ENCODE results near the gene OR4F6. TPM values are rescaled to one million over a fixed set of nuclear protein-coding genes. Genes with fewer than 3 reads are reported as not detected.

OR4F6 gene
- total RNA-seq, 1 experiment from 2014 or later: not detected

GRCh38 chr15:101773496-101774100 is 29.7 kb upstream of the OR4F6 start:
- no peak overlapping the region for H3K4me3 Mint-ChIP-seq

More at GRCh38 chr15:101773496-101774100, 29.7 kb upstream of the OR4F6 start:
- Histone ChIP-seq H3K4me2 (ENCODE audit: insufficient read depth, insufficient read length, low read length) (no peak overlapping the region), H2AK5ac (ENCODE audit: insufficient read length, low read length) (no peak overlapping the region), H3K9me3 (ENCODE audit: control insufficient read depth, low read depth, low read length) (no peaks in the 10 kb centered on the region), H4K91ac (ENCODE audit: insufficient read length, low read depth, low read length) (no peak overlapping the region), H4K20me1 (ENCODE audit: control insufficient read depth, insufficient read depth, insufficient read length) (no peaks in the 10 kb centered on the region), H3K27me3 (ENCODE audit: insufficient read depth, low read length) (peaks cover 2% of the 10 kb centered on the region; the same call in 1 of the 2 replicates), H3K9ac (ENCODE audit: extremely low read depth, insufficient read length, low read length) (no peak overlapping the region), H2AFZ (ENCODE audit: low read length) (no peak overlapping the region), H2BK15ac (ENCODE audit: low read depth, low read length) (no peak overlapping the region), H3K23ac (ENCODE audit: insufficient read length, low read depth, low read length) (no peak overlapping the region), H3K79me2 (ENCODE audit: insufficient read depth, low read length) (no peaks in the 10 kb centered on the region; the same call in 1 of the 2 replicates), H2BK12ac (ENCODE audit: insufficient read length, low read depth, low read length) (no peak overlapping the region), H3K23me2 (ENCODE audit: insufficient read length, low read depth, low read length, poor library complexity, severe bottlenecking) (no peaks in the 10 kb centered on the region), H4K5ac (ENCODE audit: insufficient read length, low read depth, low read length) (no peak overlapping the region), H2BK20ac (ENCODE audit: low read depth, low read length, poor library complexity, severe bottlenecking) (no peak overlapping the region), H3K56ac (ENCODE audit: insufficient read length, low read depth, low read length) (no peak overlapping the region), H3K4me1 (ENCODE audit: insufficient read depth, low read length) (no peaks in the 10 kb centered on the region), H4K8ac (replicated peaks; ENCODE audit: insufficient read length, low read depth, low read length) (no peak overlapping the region), H3K79me1 (ENCODE audit: insufficient read depth, low read depth, low read length, poor library complexity, severe bottlenecking) (no peaks in the 10 kb centered on the region), H2BK120ac (ENCODE audit: low read depth, low read length, poor library complexity, severe bottlenecking) (no peak overlapping the region), H3K14ac (ENCODE audit: insufficient read depth, low read length) (no peak overlapping the region), H3K18ac (ENCODE audit: insufficient read length, low read depth, low read length) (no peak overlapping the region), H3K27ac (ENCODE audit: insufficient read length, low read depth, low read length) (no peak overlapping the region), H3K4ac (ENCODE audit: low read depth, low read length) (no peak overlapping the region), H2BK5ac (ENCODE audit: insufficient read length, low read length) (no peak overlapping the region), H3T11ph (ENCODE audit: low read length) (no peak overlapping the region)
- no CpG with 5 or more reads among the region's 7 CpGs for WGBS (ENCODE audit: extremely low coverage, insufficient read length, low lambda C conversion rate)
- Mint-ChIP-seq H3K27me3 (ENCODE audit: low read depth) (peaks cover 15% of the 10 kb centered on the region), H3K36me3 (ENCODE audit: insufficient read depth in 1 of 3, low read depth in 3 of 3) (no peaks in the 10 kb centered on the region), H3K9me3 (peaks cover 0 to 3% of the 10 kb centered on the region in 2 experiments; a peak in 2 of 5 replicates), H3K27ac (no peak overlapping the region), H3K4me1 (peaks cover 0 to 2% of the 10 kb centered on the region in 2 experiments; a peak in 1 of 4 replicates)
- peak; percentile 75 for DNase-seq
- TF ChIP-seq, protein P1, sequence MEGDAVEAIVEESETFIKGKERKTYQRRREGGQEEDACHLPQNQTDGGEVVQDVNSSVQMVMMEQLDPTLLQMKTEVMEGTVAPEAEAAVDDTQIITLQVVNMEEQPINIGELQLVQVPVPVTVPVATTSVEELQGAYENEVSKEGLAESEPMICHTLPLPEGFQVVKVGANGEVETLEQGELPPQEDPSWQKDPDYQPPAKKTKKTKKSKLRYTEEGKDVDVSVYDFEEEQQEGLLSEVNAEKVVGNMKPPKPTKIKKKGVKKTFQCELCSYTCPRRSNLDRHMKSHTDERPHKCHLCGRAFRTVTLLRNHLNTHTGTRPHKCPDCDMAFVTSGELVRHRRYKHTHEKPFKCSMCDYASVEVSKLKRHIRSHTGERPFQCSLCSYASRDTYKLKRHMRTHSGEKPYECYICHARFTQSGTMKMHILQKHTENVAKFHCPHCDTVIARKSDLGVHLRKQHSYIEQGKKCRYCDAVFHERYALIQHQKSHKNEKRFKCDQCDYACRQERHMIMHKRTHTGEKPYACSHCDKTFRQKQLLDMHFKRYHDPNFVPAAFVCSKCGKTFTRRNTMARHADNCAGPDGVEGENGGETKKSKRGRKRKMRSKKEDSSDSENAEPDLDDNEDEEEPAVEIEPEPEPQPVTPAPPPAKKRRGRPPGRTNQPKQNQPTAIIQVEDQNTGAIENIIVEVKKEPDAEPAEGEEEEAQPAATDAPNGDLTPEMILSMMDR (conservative IDR thresholded peaks at IDR 0.05): peak; percentile 67
